HEK293T (cell line): ENCODE measurements around the gene TOP3A.

ENCODE experiments used
- BHLHE40 ChIP-seq: fragments of 450-650 bp; IDR thresholded peaks from 2 replicates; pipeline ENCODE4 v1.6.1; 2016; ENCODE audit warnings: mild to moderate bottlenecking, moderate library complexity, borderline replicate concordance
- ELF4 ChIP-seq: fragments of 450-650 bp; IDR thresholded peaks from 2 replicates; pipeline ENCODE4 v1.6.1; 2017; ENCODE audit warnings: antibody characterized with exemption
- LEF1 ChIP-seq: fragments of 450-650 bp; IDR thresholded peaks from 2 replicates; pipeline ENCODE4 v1.6.1; 2017; ENCODE audit warnings: mild to moderate bottlenecking, borderline replicate concordance
- NFRKB ChIP-seq: fragments of 450-650 bp; IDR thresholded peaks from 2 replicates; pipeline ENCODE4 v1.6.1; 2016; ENCODE audit warnings: mild to moderate bottlenecking, moderate library complexity

- no peak for TF ChIP-seq NFRKB
- no peak for TF ChIP-seq LEF1
- TF ChIP-seq BHLHE40 = no peak
- no peak for TF ChIP-seq ELF4
These were observed 8.2 kb upstream of the TOP3A start for GRCh38 chr17:18323007-18323406.
